MM.1S (cell line): ENCODE data around the gene TMEM14B.

Experiments used
- EZH2 ChIP-seq: fragments of 300-600 bp; sonication (generic); optimal IDR thresholded peaks from 2 replicates; pipeline ENCODE3; 2017; ENCODE audit warnings: low read depth, mild to moderate bottlenecking, antibody characterized with exemption, low read length, mixed read lengths
- EZH2phosphoT487 ChIP-seq: fragments of 300-600 bp; sonication (generic); IDR thresholded peaks from 2 replicates; pipeline ENCODE4 v1.6.1; 2018; ENCODE audit warnings: antibody characterized with exemption, low read length
- TF ChIP-seq, protein P1 (sequence below): fragments of 300-600 bp; sonication (generic); IDR thresholded peaks from 2 replicates; pipeline ENCODE4 v1.5.1; 2016; ENCODE audit warnings: antibody characterized with exemption, low read length, mixed read lengths

DNA sequence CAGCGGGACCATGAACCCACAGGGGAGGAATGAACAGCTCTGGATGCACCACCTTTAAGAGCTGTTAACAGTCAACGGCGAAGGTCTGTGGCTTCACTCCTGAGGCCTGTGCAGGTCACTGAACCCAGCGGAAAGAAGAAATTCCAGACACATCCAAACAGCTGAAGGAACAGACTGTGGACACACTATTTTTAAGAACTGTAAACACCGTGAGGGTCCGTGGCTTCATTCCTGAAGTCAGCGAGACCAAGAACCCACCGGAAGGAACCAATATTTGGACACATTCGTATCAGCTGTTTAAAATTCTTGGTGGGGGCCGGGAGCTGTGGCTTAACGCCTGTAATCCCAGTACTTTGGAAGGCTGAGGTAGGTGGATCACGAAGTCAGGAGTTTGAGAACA, 5.4 kb upstream of the TMEM14B start:
- TF ChIP-seq, protein P1, sequence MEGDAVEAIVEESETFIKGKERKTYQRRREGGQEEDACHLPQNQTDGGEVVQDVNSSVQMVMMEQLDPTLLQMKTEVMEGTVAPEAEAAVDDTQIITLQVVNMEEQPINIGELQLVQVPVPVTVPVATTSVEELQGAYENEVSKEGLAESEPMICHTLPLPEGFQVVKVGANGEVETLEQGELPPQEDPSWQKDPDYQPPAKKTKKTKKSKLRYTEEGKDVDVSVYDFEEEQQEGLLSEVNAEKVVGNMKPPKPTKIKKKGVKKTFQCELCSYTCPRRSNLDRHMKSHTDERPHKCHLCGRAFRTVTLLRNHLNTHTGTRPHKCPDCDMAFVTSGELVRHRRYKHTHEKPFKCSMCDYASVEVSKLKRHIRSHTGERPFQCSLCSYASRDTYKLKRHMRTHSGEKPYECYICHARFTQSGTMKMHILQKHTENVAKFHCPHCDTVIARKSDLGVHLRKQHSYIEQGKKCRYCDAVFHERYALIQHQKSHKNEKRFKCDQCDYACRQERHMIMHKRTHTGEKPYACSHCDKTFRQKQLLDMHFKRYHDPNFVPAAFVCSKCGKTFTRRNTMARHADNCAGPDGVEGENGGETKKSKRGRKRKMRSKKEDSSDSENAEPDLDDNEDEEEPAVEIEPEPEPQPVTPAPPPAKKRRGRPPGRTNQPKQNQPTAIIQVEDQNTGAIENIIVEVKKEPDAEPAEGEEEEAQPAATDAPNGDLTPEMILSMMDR, result no peak
- no peak for TF ChIP-seq EZH2phosphoT487
- no peak for TF ChIP-seq EZH2
